ENCODE results near the gene ELMO1.

Gene ELMO1

GRCh38 chr7:37376386-37376785 lies 72.3 kb downstream of the ELMO1 start:
- DNase-seq (ENCODE audit: low read depth in 2 of 2, low spot score in 1 of 2) = no peak

- no peak for DNase-seq (ENCODE audit: low read depth in 2 of 2, low spot score in 1 of 2)
These were observed 75.9 kb downstream of the ELMO1 start for GRCh38 chr7:37372750-37373149.

- no peak for DNase-seq (ENCODE audit: low read depth in 2 of 2, low spot score in 1 of 2)
These were observed 76.9 kb downstream of the ELMO1 start for GRCh38 chr7:37371755-37372154.

- no peak for DNase-seq (ENCODE audit: low read depth in 2 of 2, low spot score in 1 of 2)
These were observed 78.8 kb downstream of the ELMO1 start for GRCh38 chr7:37369906-37370305.

GRCh38 chr7:37368540-37368939 lies 80.1 kb downstream of the ELMO1 start:
- DNase-seq (ENCODE audit: low read depth in 2 of 2, low spot score in 1 of 2) = no peak

GRCh38 chr7:37367010-37367409 lies 81.7 kb downstream of the ELMO1 start:
- no peak for DNase-seq (ENCODE audit: low read depth in 2 of 2, low spot score in 1 of 2)

- DNase-seq (ENCODE audit: low read depth in 2 of 2, low spot score in 1 of 2) = no peak
These were observed 82.2 kb downstream of the ELMO1 start for GRCh38 chr7:37366445-37366844.

GRCh38 chr7:37365405-37365804 lies 83.3 kb downstream of the ELMO1 start:
- DNase-seq (ENCODE audit: low read depth in 2 of 2, low spot score in 1 of 2) = no peak

GRCh38 chr7:37364856-37365255 lies 83.8 kb downstream of the ELMO1 start:
- DNase-seq (ENCODE audit: low read depth in 2 of 2, low spot score in 1 of 2) = no peak

- DNase-seq (ENCODE audit: low read depth in 2 of 2, low spot score in 1 of 2) = no peak
These were observed 84.8 kb downstream of the ELMO1 start for GRCh38 chr7:37363536-37364491.

GRCh38 chr7:37362802-37363201 lies 85.9 kb downstream of the ELMO1 start:
- DNase-seq (ENCODE audit: low read depth in 2 of 2, low spot score in 1 of 2) = no peak

GRCh38 chr7:37360484-37360883 lies 88.2 kb downstream of the ELMO1 start:
- no peak for DNase-seq (ENCODE audit: low read depth in 2 of 2, low spot score in 1 of 2)

- DNase-seq (ENCODE audit: low read depth in 2 of 2, low spot score in 1 of 2) = no peak
These were observed 88.8 kb downstream of the ELMO1 start for GRCh38 chr7:37359662-37360444.

- DNase-seq (ENCODE audit: low read depth in 2 of 2, low spot score in 1 of 2) = no peak
These were observed 89.5 kb downstream of the ELMO1 start for GRCh38 chr7:37359180-37359579.

- no peak for DNase-seq (ENCODE audit: low read depth in 2 of 2, low spot score in 1 of 2)
These were observed 91.0 kb downstream of the ELMO1 start for GRCh38 chr7:37357637-37357996.

GRCh38 chr7:37356911-37357636 lies 91.6 kb downstream of the ELMO1 start:
- DNase-seq (ENCODE audit: low read depth in 2 of 2, low spot score in 1 of 2) = no peak

- no peak for DNase-seq (ENCODE audit: low read depth in 2 of 2, low spot score in 1 of 2)
These were observed 94.0 kb downstream of the ELMO1 start for GRCh38 chr7:37354656-37355131.

- DNase-seq (ENCODE audit: low read depth in 2 of 2, low spot score in 1 of 2) = no peak
These were observed 94.6 kb downstream of the ELMO1 start for GRCh38 chr7:37353949-37354655.

- peak in 1 of 2 donors; percentile 28 for DNase-seq (ENCODE audit: low read depth in 2 of 2, low spot score in 1 of 2)
These were observed 95.4 kb downstream of the ELMO1 start for GRCh38 chr7:37352974-37353948.
